H9 (cell line): ENCODE results near the gene CCDC187. TPM values are rescaled to one million over a fixed set of nuclear protein-coding genes. Genes with fewer than 3 reads are reported as not detected.

ENCODE experiments used
- DNase-seq: peaks from one replicate; pipeline ENCODE4 v3.0.0-alpha.2; 2017
- H2AFZ ChIP-seq: one replicate; pipeline ENCODE4 v1.6.1; 2013; ENCODE audit warnings: mild to moderate bottlenecking, low read length, control low read depth, moderate library complexity
- H2AK5ac ChIP-seq: 2 replicates; pipeline ENCODE4 v1.6.1; 2013; ENCODE audit warnings: low read length, control low read depth, mixed read lengths; ENCODE audit not compliant: insufficient read length
- H2BK120ac ChIP-seq: one replicate; pipeline ENCODE4 v1.6.1; 2013; ENCODE audit warnings: low read depth, mild to moderate bottlenecking, low read length, control low read depth, inconsistent platforms; ENCODE audit not compliant: poor library complexity, severe bottlenecking
- H2BK12ac ChIP-seq: 2 replicates; pipeline ENCODE4 v1.6.1; 2013; ENCODE audit warnings: low read length, control low read depth, mixed read lengths, low read depth; ENCODE audit not compliant: insufficient read length
- H2BK15ac ChIP-seq: 2 replicates; pipeline ENCODE4 v1.6.1; 2013; ENCODE audit warnings: low read depth, low read length, control low read depth
- H2BK20ac ChIP-seq: one replicate; pipeline ENCODE4 v1.6.1; 2013; ENCODE audit warnings: low read depth, mild to moderate bottlenecking, low read length, control low read depth, inconsistent platforms; ENCODE audit not compliant: poor library complexity, severe bottlenecking
- H2BK5ac ChIP-seq: 2 replicates; pipeline ENCODE4 v1.6.1; 2013; ENCODE audit warnings: low read length, control low read depth, mixed read lengths; ENCODE audit not compliant: insufficient read length
- H3K14ac ChIP-seq: 2 replicates; pipeline ENCODE4 v1.6.1; 2013; ENCODE audit warnings: low read length, control low read depth; ENCODE audit not compliant: insufficient read depth
- H3K18ac ChIP-seq: 2 replicates; pipeline ENCODE4 v1.6.1; 2013; ENCODE audit warnings: low read depth, mild to moderate bottlenecking, mixed read lengths, low read length, control low read depth; ENCODE audit not compliant: insufficient read length
- H3K23ac ChIP-seq: 2 replicates; pipeline ENCODE4 v1.6.1; 2013; ENCODE audit warnings: low read length, control low read depth, mixed read lengths, low read depth; ENCODE audit not compliant: insufficient read length
- H3K23me2 ChIP-seq: 2 replicates; pipeline ENCODE4 v1.6.1; 2013; ENCODE audit warnings: low read depth, mild to moderate bottlenecking, mixed read lengths, low read length, control low read depth; ENCODE audit not compliant: insufficient read length, poor library complexity, severe bottlenecking
- H3K27ac ChIP-seq: 2 replicates; pipeline ENCODE4 v1.5.1; 2013; ENCODE audit warnings: low read length, control low read depth, mixed read lengths, low read depth; ENCODE audit not compliant: insufficient read length
- H3K27me3 ChIP-seq: 2 replicates; pipeline ENCODE4 v1.6.1; 2013; ENCODE audit warnings: low read length, control low read depth, inconsistent platforms; ENCODE audit not compliant: insufficient read depth
- H3K4ac ChIP-seq: 2 replicates; pipeline ENCODE4 v1.6.1; 2013; ENCODE audit warnings: low read depth, mild to moderate bottlenecking, control low read depth, inconsistent platforms, low read length, moderate library complexity
- H3K4me1 ChIP-seq: 2 replicates; pipeline ENCODE4 v1.6.1; 2013; ENCODE audit warnings: low read length, control low read depth, inconsistent platforms; ENCODE audit not compliant: insufficient read depth
- H3K4me2 ChIP-seq: 2 replicates; pipeline ENCODE4 v1.6.1; 2013; ENCODE audit warnings: low read length, control low read depth, mixed read lengths; ENCODE audit not compliant: insufficient read length, insufficient read depth
- H3K56ac ChIP-seq: 2 replicates; pipeline ENCODE4 v1.6.1; 2013; ENCODE audit warnings: low read depth, mild to moderate bottlenecking, mixed read lengths, low read length, control low read depth; ENCODE audit not compliant: insufficient read length
- H3K79me1 ChIP-seq: 2 replicates; pipeline ENCODE4 v1.6.1; 2013; ENCODE audit warnings: low read depth, mild to moderate bottlenecking, moderate library complexity, low read length, control low read depth, inconsistent platforms; ENCODE audit not compliant: insufficient read depth, poor library complexity, severe bottlenecking
- H3K79me2 ChIP-seq: 2 replicates; pipeline ENCODE4 v1.6.1; 2013; ENCODE audit warnings: low read length, control low read depth, inconsistent platforms; ENCODE audit not compliant: insufficient read depth
- H3K9ac ChIP-seq: 2 replicates; pipeline ENCODE4 v1.6.1; 2013; ENCODE audit warnings: low read length, control low read depth, mixed read lengths; ENCODE audit not compliant: insufficient read length; ENCODE audit errors: extremely low read depth
- H3K9me3 ChIP-seq: one replicate; pipeline ENCODE4 v1.6.1; 2013; ENCODE audit warnings: low read depth, low read length, inconsistent platforms; ENCODE audit not compliant: control insufficient read depth
- H3T11ph ChIP-seq: one replicate; pipeline ENCODE4 v1.6.1; 2013; ENCODE audit warnings: mild to moderate bottlenecking, low read length, control low read depth, inconsistent platforms
- H4K20me1 ChIP-seq: one replicate; pipeline ENCODE4 v1.6.1; 2013; ENCODE audit not compliant: control insufficient read depth, insufficient read length, insufficient read depth
- H4K5ac ChIP-seq: 2 replicates; pipeline ENCODE4 v1.6.1; 2013; ENCODE audit warnings: low read depth, mild to moderate bottlenecking, mixed read lengths, low read length, control low read depth; ENCODE audit not compliant: insufficient read length
- H4K8ac ChIP-seq: replicated peaks from 2 replicates; pipeline ENCODE4 v1.6.1; 2013; ENCODE audit warnings: low read length, control low read depth, mixed read lengths, low read depth; ENCODE audit not compliant: insufficient read length
- H4K91ac ChIP-seq: 2 replicates; pipeline ENCODE4 v1.6.1; 2013; ENCODE audit warnings: low read depth, mild to moderate bottlenecking, moderate library complexity, mixed read lengths, low read length, control low read depth; ENCODE audit not compliant: insufficient read length
- H3K27ac Mint-ChIP-seq, 3 experiments: 2 replicates in 2 of 3; 3 replicates in 1 of 3; pipeline ENCODE4 v1.8.0; 2020 to 2021; ENCODE audit warnings: mixed read lengths in 3 of 3, mild to moderate bottlenecking in 1 of 3, moderate library complexity in 1 of 3
- H3K27me3 Mint-ChIP-seq: 2 replicates; pipeline ENCODE4 v1.8.0; 2021; ENCODE audit warnings: low read depth, mild to moderate bottlenecking, moderate library complexity, mixed read lengths
- H3K36me3 Mint-ChIP-seq, 3 experiments: 2 replicates in 2 of 3; 3 replicates in 1 of 3; pipeline ENCODE4 v1.8.0; 2020 to 2021; ENCODE audit warnings: low read depth in 3 of 3, mixed read lengths in 3 of 3; ENCODE audit not compliant: insufficient read depth in 1 of 3
- H3K4me1 Mint-ChIP-seq, 2 experiments: 2 replicates each; pipeline ENCODE4 v1.8.0; 2020; ENCODE audit warnings: mixed read lengths in 2 of 2
- H3K4me3 Mint-ChIP-seq, 2 experiments: 2 replicates in 1 of 2; 3 replicates in 1 of 2; pipeline ENCODE4 v1.8.0; 2020 to 2021; ENCODE audit warnings: mild to moderate bottlenecking in 2 of 2, mixed read lengths in 2 of 2, moderate library complexity in 1 of 2
- H3K9me3 Mint-ChIP-seq, 2 experiments: 2 replicates in 1 of 2; 3 replicates in 1 of 2; pipeline ENCODE4 v1.8.0; 2020; ENCODE audit warnings: mild to moderate bottlenecking in 2 of 2, mixed read lengths in 2 of 2, moderate library complexity in 1 of 2
- CTCF ChIP-seq: fragments of 200-600 bp; sonication (generic); conservative IDR thresholded peaks from 3 replicates; pipeline ENCODE4 v1.8.0; 2021; ENCODE audit warnings: antibody characterized with exemption, mild to moderate bottlenecking
- WGBS: extraction: QIAGEN DNeasy Blood & Tissue Kit; methylation state at CpG from one replicate; pipeline ENCODE4 v1.1.7; 2013; ENCODE audit warnings: missing lambda C conversion rate, low lambda C conversion rate, mixed read lengths; ENCODE audit not compliant: insufficient read length; ENCODE audit errors: extremely low coverage; 5-methylcytosine and 5-hydroxymethylcytosine counted together
- total RNA-seq: library from RNA; stranded (reverse); gene quantifications from 2 replicates; pipeline ENCODE4 v1.2.1, GENCODE V29; 2021

CCDC187 gene
- total RNA-seq, 1 experiment from 2014 or later, result 0.07 TPM

- no peak for DNase-seq
- Histone ChIP-seq H3K18ac (no peak overlapping the region), H3K79me1 (no peaks in the 10 kb centered on the region), H2AK5ac (no peak overlapping the region), H2BK20ac (no peak overlapping the region), H3K27ac (no peak overlapping the region), H4K5ac (no peak overlapping the region), H2BK15ac (no peak overlapping the region), H2AFZ (no peak overlapping the region), H3K23ac (no peak overlapping the region), H4K91ac (no peak overlapping the region), H3K14ac (no peak overlapping the region), H3K23me2 (no peaks in the 10 kb centered on the region), H3K9me3 (no peaks in the 10 kb centered on the region), H3K9ac (no peak overlapping the region), H2BK5ac (no peak overlapping the region), H4K8ac (no peak overlapping the region), H3K4me1 (no peaks in the 10 kb centered on the region), H2BK120ac (no peak overlapping the region), H3K27me3 (no peaks in the 10 kb centered on the region), H2BK12ac (no peak overlapping the region), H3K56ac (no peak overlapping the region), H3T11ph (no peak overlapping the region), H3K4me2 (no peak overlapping the region), H3K79me2 (no peaks in the 10 kb centered on the region), H3K4ac (no peak overlapping the region), H4K20me1 (no peaks in the 10 kb centered on the region)
- no peaks in the 10 kb centered on the region for H3K9me3 Mint-ChIP-seq
- WGBS, result no CpG with 5 or more reads among the region's 22 CpGs
- no peaks in the 10 kb centered on the region for H3K4me1 Mint-ChIP-seq
- no peaks in the 10 kb centered on the region for H3K27me3 Mint-ChIP-seq
- no peak for TF ChIP-seq CTCF
- H3K4me3 Mint-ChIP-seq, result no peak overlapping the region
- H3K27ac Mint-ChIP-seq, result no peak overlapping the region
- no peaks in the 10 kb centered on the region for H3K36me3 Mint-ChIP-seq
Measured at GRCh38 chr9:136309101-136309801, 5.4 kb upstream of the CCDC187 start.
